PC-9 (cell line): ENCODE results near the gene BANP.

Experiments used
- CTCF ChIP-seq: fragments of 200-600 bp; sonication (generic); conservative IDR thresholded peaks from 2 replicates; pipeline ENCODE4 v1.6.1; 2017; ENCODE audit warnings: mixed run types, antibody characterized with exemption, mild to moderate bottlenecking, moderate library complexity
- EZH2 ChIP-seq: fragments of 200-600 bp; sonication (generic); IDR thresholded peaks from 2 replicates; pipeline ENCODE4 v1.8.0; 2017; ENCODE audit warnings: antibody characterized with exemption, low read depth

- TF ChIP-seq CTCF (no peak), EZH2 (no peak)
Observed at GRCh38 chr16:87966685-87967185, 15.5 kb downstream of the BANP start.
